Upper lobe of right lung (tissue), 1 donor: ENCODE data around the gene VPS50. TPM values are rescaled to one million over a fixed set of nuclear protein-coding genes. Genes with fewer than 3 reads are reported as not detected.
"Not testable (repeated sequence)": the region's sequence is repeated elsewhere in the genome, so short reads cannot be mapped to it uniquely, and the experiment has no call there.

Experiments used
- ATAC-seq: fragments of 200-7000 bp; cut with Tn5 transposase; one replicate; pipeline ENCODE4 v1.9.1; 2020; ENCODE audit warnings: mild to moderate bottlenecking, moderate library complexity
- DNase-seq: peaks from one replicate; pipeline ENCODE4 v3.0.0-alpha.2; 2020
- H3K27ac ChIP-seq: fragments of 200-600 bp; one replicate; pipeline ENCODE4 v1.8.0; 2022
- H3K27me3 ChIP-seq: fragments of 200-600 bp; one replicate; pipeline ENCODE4 v1.8.0; 2022; ENCODE audit warnings: mild to moderate bottlenecking
- H3K36me3 ChIP-seq: fragments of 200-600 bp; one replicate; pipeline ENCODE4 v1.8.0; 2022
- H3K4me1 ChIP-seq: fragments of 200-600 bp; one replicate; pipeline ENCODE4 v1.8.0; 2022
- H3K4me3 ChIP-seq: fragments of 200-600 bp; one replicate; pipeline ENCODE4 v1.8.0; 2022; ENCODE audit warnings: mild to moderate bottlenecking
- H3K9me3 ChIP-seq: fragments of 200-600 bp; one replicate; pipeline ENCODE4 v1.8.0; 2022
- CTCF ChIP-seq: fragments of 200-600 bp; IDR thresholded peaks from one replicate; pipeline ENCODE4 v1.8.0; 2022; ENCODE audit warnings: antibody characterized with exemption
- intact Hi-C: fragments of 100-400 bp; cut with DNase I; formaldehyde crosslinking; loops from one replicate; pipeline ENCODE4 v1.11.0; 2022
- total RNA-seq: library from RNA; stranded (reverse); fragmentation: NEBNext Ultra II Directional; extraction: Animal tissue kit (Norgen Biotek cat#: 25700); gene quantifications from one replicate; pipeline ENCODE4 v1.2.1, GENCODE V29; 2021
- donor health status: DM: no; HTN: yes; CAD: no; lungs with severe emphysema.

Gene VPS50
- total RNA-seq, 1 donor from 2014 or later, result 30.2 TPM

- DNase-seq (no peak), ATAC-seq (no peak)
- H3K27me3 ChIP-seq, result no peaks in the 10 kb centered on the region
- peaks cover 28% of the 10 kb centered on the region for H3K36me3 ChIP-seq
- no peaks in the 10 kb centered on the region for H3K9me3 ChIP-seq
- no peak overlapping the region for H3K27ac ChIP-seq
- intact Hi-C loops, result no loop called here
- no peak overlapping the region for H3K4me3 ChIP-seq
- H3K4me1 ChIP-seq, result no peaks in the 10 kb centered on the region
- no peak for TF ChIP-seq CTCF
Measured at GRCh38 chr7:93337052-93337451, 104.9 kb downstream of the VPS50 start.

- H3K4me3 ChIP-seq, intact Hi-C loops, H3K27me3 ChIP-seq, H3K4me1 ChIP-seq, DNase-seq, ATAC-seq, H3K9me3 ChIP-seq, H3K27ac ChIP-seq: not testable (repeated sequence)
- H3K36me3 ChIP-seq, result peaks cover 30% of the 10 kb centered on the region
Measured at GRCh38 chr7:93342178-93342577, 110.0 kb downstream of the VPS50 start.

- intact Hi-C loops, result no loop called here
- DNase-seq, result no peak
- H3K36me3 ChIP-seq, result peaks cover 27% of the 10 kb centered on the region
- H3K27me3 ChIP-seq, result no peaks in the 10 kb centered on the region
- H3K4me1 ChIP-seq, result no peaks in the 10 kb centered on the region
- TF ChIP-seq CTCF, result no peak
- no peak for ATAC-seq
- H3K27ac ChIP-seq, result no peak overlapping the region
- H3K9me3 ChIP-seq, result no peaks in the 10 kb centered on the region
- H3K4me3 ChIP-seq, result no peak overlapping the region
Measured at GRCh38 chr7:93350338-93350737, 118.2 kb downstream of the VPS50 start.

- intact Hi-C loops, result no loop called here
- no peak for TF ChIP-seq CTCF
Measured at GRCh38 chr7:93352881-93353280, 120.7 kb downstream of the VPS50 start.

GRCh38 chr7:93354815-93355214 is 122.6 kb downstream of the VPS50 start:
- Histone ChIP-seq H3K27me3 (no peaks in the 10 kb centered on the region), H3K9me3 (no peaks in the 10 kb centered on the region), H3K4me3 (no peak overlapping the region), H3K36me3 (peaks cover 56% of the 10 kb centered on the region), H3K27ac (no peak overlapping the region), H3K4me1 (no peaks in the 10 kb centered on the region)
- intact Hi-C loops, result no loop called here
- DNase-seq (no peak), ATAC-seq (no peak)
- TF ChIP-seq CTCF, result no peak

More at GRCh38 chr7:93352881-93353280, 120.7 kb downstream of the VPS50 start:
- ATAC-seq (no peak), DNase-seq (no peak)
- Histone ChIP-seq H3K9me3 (no peaks in the 10 kb centered on the region), H3K27me3 (no peaks in the 10 kb centered on the region), H3K4me3 (no peak overlapping the region), H3K36me3 (peaks cover 40% of the 10 kb centered on the region), H3K4me1 (no peaks in the 10 kb centered on the region), H3K27ac (no peak overlapping the region)

- H3K27me3 ChIP-seq, result no peaks in the 10 kb centered on the region
- no peaks in the 10 kb centered on the region for H3K4me1 ChIP-seq
- ATAC-seq (no peak), DNase-seq (no peak)
- intact Hi-C loops, result no loop called here
- TF ChIP-seq CTCF, result no peak
- H3K9me3 ChIP-seq, result no peaks in the 10 kb centered on the region
- H3K27ac ChIP-seq, result no peak overlapping the region
- H3K36me3 ChIP-seq, result peaks cover 35% of the 10 kb centered on the region
- H3K4me3 ChIP-seq, result no peak overlapping the region
Measured at GRCh38 chr7:93359520-93360198, 127.5 kb downstream of the VPS50 start.
